Medulla oblongata (tissue), 1 donor: ENCODE results near the gene ABCA6.
A peak's percentile ranks its signal among the peaks of the same experiment; 100 is the strongest.

Source experiments
- DNase-seq: peaks from one replicate; pipeline ENCODE4 v3.0.0-alpha.2; 2015; ENCODE audit errors: extremely low spot score

ABCA6 gene

GRCh38 chr17:69047368-69048263, 94.1 kb downstream of the ABCA6 start:
- DNase-seq = peak; percentile 41

GRCh38 chr17:69046121-69046807, 95.4 kb downstream of the ABCA6 start:
- no peak for DNase-seq

- DNase-seq = no peak
These were observed 96.0 kb downstream of the ABCA6 start for GRCh38 chr17:69045646-69046045.

- no peak for DNase-seq
These were observed 97.3 kb downstream of the ABCA6 start for GRCh38 chr17:69044371-69044770.

GRCh38 chr17:69043098-69043734, 98.5 kb downstream of the ABCA6 start:
- DNase-seq = no peak

GRCh38 chr17:69042308-69042707, 99.4 kb downstream of the ABCA6 start:
- DNase-seq = no peak

- DNase-seq = no peak
These were observed 109.9 kb downstream of the ABCA6 start for GRCh38 chr17:69031839-69032238.

GRCh38 chr17:69030169-69030568, 111.5 kb downstream of the ABCA6 start:
- no peak for DNase-seq
